Stimulated activated CD8-positive, alpha-beta memory T cell treated with anti-CD3 and anti-CD28 coated beads, Interleukin-7, amount 100 ng/mL, for 1 hour (primary cell): Measurements from ENCODE around the gene WNT7B.

Source experiments
- DNase-seq, 2 donors: peaks; one replicate each; pipeline ENCODE4 v3.0.0-alpha.2; 2020; ENCODE audit warnings: low read depth in 2 of 2

Gene WNT7B

DNA sequence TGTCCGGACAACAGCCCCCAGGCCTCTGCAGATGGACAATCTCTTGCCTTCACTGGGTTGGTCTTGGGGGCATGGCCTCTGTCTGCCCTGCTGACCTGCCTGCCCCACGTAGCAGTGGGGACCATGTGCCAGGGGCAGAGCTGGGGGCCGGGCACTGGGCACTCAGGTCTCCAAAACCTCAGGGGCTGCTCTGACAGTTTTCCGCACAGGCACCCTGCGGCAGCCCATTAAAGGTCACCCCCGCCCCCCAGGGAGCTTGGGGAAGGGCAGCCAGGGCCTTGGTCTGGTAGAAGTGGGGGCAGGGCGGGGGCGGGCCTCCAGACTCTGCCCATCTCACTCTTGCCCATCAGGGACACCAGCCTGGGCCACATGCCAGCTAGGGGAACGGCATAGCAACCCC lies 49.9 kb downstream of the WNT7B start:
- DNase-seq = no peak

- DNase-seq = no peak
Measured at GRCh38 chr22:45926433-45926832, 50.5 kb downstream of the WNT7B start.

- DNase-seq = no peak
Measured at GRCh38 chr22:45925811-45926351, 51.1 kb downstream of the WNT7B start.

DNA sequence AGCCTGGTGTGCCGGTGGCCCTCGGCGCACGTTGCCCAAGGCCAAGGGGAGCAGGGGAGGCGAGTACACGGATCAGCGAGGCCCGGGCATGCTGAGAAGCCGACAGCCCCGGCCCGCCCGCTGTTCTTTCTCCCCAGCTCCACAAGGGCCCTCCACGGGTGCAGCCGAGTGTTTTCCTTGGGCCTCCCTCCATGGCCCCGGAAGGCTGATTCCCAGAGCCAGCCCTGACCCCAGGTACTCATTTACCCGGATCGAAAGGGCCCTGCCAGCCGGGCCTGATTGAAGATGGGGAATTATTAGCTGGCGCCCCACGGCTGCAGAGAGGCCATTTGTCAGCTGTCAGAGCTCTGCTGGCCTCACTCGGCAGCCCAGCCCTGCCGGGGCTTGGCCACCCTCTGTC lies 53.1 kb downstream of the WNT7B start:
- no peak for DNase-seq

- DNase-seq = no peak
Measured at GRCh38 chr22:45923212-45923611, 53.8 kb downstream of the WNT7B start.

DNA sequence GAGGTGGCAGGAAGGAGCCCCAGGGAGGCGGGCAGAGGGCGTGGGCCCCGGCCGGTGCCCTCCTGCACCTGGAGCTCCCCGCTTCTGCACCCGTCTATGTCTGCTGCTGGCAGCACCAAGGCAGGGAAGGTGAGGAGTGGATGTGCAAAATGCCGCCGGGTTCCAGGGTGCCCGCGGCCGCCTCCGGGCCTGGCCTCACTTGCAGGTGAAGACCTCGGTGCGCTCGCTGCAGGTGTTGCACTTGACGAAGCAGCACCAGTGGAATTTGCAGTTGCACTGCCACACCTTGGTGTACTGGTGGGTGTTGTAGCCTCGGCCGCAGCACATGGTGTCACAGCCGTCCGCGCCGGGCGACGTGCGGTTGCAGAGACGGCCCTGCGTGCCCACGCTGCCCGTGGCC lies 54.3 kb downstream of the WNT7B start:
- DNase-seq = no peak

GRCh38 chr22:45922256-45922655 lies 54.7 kb downstream of the WNT7B start:
- DNase-seq = no peak

DNA sequence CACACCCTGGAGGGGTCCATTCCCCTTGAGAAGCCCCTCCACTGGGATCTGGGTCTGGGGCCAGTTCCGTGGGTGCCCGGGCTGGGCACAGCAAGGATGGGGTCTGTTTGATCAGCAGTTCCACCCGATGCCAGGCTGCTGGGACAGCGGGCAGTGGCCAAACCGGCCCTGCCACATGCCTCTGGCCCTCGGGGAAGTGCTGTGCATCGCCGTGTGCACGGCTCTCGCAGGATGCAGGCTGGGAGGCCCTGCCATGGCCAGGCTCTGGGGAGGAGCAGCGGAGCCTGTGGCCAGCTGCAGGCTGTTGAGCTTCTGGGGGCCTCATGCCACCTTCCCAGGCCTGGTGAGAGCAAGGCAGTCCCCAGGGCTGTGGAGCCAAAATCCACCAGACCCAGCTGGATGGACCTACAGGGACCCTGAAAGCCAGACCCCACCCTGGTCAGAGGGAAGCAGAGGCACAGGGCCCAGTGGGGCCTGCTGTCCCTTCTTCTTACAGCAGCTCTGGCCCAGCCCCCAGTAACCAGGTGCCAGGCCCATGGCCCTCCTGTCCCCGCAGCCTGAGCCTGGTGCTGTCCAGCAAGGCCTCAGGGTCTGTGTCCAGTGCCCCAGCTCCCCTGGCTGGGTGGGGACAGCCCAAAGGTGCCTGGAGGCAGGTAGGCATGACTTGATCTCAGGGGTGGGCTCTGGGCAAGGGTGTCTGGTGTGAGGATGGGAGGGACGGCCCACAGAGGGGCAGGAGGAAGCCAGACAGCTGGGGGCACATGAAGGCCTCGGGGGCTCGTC lies 57.3 kb downstream of the WNT7B start:
- DNase-seq = no peak

DNA sequence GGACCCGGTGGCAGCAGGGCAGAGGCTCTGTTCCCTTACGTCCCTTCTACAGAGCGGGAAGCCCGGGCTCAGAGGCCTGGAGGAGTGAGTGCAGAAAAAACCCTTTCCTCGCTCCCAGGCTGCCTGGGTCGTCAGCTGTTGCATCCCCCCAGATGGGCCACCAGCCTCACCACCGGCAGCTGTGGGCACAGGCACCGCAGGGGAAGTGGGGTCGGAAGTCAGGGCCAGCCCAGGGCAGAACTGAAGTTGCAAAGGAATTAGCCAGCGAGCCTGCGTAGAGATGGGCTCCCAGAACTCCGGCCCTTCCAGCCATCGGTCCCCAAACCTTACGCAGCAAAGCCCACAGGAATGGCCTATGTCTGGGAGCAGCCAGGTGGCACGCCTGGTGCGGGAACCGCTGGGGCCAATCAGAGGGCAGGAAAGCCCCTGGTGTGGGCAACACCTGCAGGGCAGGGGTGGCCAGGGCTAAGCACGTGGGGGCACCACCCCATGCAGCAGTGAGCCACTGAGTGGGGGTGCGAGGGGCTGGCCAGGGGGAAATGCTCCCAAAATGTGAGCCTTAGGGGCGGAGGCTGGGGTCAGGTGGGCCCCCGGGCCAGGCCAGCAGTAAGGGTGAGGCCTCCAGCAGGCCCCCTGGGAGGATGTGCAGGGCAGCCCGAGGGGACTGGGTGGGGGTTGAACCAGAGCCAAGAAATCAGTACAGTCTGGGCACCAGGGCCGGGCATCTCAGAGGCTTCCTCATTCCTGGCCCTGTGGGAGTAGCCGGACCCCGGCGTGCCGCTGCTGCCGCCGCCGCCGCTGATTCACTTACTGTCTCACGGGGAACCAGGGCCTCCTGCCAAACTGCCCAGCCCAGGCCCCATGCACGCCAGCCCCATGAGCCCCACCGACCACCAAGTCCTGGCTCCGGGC lies 58.2 kb downstream of the WNT7B start:
- no peak for DNase-seq

- DNase-seq = no peak
Measured at GRCh38 chr22:45917700-45918458, 59.1 kb downstream of the WNT7B start.

DNA sequence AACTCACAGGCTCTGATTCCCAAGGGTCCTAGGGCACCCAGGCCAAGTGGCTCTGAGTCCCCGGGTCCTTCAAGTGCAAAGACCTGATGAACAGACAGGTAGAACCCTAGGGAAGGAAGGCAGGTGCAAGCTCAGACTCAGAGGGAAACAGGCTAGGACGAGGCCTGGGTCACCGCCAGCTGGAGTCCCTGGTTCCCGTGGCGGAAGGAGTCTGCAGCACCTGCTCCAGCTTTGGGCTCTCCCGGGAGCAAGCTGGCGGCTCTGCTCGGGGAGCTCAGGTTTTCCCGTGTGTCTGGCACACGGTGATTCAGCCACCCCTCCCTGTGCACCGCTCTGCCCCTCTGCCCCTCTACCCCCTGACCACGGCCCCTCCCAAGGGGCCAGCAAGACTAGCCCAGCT lies 59.8 kb downstream of the WNT7B start:
- DNase-seq = no peak

DNA sequence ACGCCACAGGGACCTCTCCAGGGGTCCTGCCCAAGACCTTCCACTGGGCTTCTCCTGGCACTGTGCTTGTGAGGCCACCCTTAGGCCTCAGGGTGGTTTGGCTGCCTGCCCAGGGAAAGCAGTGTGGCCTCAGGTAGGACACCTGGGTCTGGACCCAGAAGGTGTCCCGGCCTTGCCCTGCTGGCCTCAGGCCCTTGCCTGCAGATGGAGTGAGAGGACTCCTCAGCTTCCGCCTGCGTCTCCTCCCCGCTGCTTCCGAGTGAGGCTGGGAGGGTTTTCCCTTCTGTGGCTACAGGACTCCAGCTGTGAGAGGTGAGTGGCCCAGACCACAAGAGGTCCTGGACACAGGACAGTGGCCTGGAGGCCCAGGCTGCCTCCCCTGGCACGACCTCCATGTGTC lies 60.4 kb downstream of the WNT7B start:
- DNase-seq = no peak

DNA sequence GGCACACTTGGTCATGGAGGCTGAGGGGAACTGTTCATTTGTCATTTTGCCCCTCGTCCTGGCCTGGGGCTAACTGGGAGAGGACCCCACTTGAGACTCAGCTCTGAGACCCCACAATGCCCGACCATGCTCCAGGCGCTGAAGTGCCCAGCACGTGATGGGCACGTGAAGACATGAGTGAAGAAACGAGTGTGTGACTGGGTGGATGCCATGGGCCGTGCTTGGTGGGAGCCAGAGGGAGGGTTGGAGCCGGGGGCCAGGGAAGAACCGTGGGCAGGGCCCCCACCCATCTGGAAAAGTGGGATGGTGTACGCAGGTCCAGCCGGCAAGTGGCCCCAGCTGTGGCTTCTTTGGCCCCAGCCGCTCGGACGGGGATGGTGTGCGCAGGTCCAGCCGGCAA lies 61.1 kb downstream of the WNT7B start:
- no peak for DNase-seq

GRCh38 chr22:45915151-45915550 lies 61.8 kb downstream of the WNT7B start:
- no peak for DNase-seq

DNA sequence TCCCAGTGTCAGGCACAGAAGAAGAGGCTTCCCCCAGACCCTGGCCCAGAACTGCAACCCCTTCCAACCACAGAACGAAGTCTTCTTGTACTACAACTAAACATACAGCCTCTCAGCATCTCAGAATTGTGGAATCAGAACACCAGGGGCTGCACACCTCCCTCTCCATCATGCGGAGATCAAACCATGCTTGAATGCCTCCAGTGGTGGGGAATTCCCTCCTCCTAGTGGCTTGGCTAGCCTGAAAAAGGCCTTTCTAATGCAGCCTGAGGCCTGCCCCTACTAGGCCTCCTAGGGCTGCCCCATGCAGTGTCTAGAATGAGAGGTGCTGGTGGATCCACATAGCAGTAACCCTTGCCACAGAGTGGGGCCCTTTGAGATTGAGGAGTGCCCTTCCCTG lies 62.7 kb downstream of the WNT7B start:
- no peak for DNase-seq

GRCh38 chr22:45912910-45913309 lies 64.1 kb downstream of the WNT7B start:
- no peak for DNase-seq

DNA sequence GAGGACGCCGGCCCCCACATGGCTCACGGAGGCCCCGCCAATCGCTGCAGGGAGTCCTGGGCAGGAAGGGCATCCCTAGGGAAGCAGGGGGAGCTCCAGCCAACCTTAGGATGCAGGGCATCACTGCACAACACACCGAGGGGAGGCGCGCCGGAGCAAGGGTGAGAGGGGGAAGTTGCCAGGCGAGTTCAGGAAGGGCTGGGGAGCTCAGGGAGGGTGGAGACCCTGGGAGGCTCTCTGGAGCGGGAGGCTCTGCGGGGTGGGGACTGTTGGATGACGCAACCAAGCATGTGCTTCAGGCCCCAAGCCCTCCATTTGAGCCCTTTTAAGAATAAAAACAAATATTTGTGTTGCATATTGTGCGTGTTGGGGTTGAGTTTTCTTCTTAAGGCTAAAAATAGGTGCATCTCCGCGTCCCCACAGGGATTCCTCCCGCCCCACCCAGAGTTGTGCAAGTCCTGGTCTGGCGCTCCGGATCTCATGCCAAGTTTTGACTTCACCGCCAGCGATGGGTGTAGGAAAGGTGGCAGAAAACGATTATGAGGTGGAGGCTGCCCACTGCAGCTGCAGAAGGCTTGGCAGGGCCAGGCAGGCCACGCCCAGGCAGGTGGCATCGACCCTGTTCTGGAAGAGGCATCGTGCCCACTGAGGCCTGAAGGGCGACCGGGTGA lies 65.2 kb downstream of the WNT7B start:
- DNase-seq = no peak

GRCh38 chr22:45910928-45911467 lies 66.0 kb downstream of the WNT7B start:
- DNase-seq = no peak

DNA sequence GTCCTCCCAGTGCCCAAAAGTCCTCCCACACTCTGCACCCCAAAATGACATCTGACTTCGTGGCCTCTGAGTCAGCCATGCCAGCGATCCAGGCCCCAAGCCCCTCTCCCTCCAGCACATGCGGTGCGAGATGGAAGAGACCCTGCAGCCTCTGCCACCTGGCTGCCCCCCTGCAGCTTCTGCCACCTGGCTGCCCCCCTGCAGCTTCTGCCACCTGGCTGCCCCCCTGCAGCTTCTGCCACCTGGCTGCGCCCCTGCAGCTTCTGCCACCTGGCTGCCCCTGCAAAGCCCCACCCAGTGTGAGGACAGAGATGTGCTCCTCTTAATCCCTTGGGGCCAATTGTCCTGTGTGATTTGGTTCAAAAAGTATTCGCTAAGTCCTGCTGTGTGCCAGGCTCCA lies 68.0 kb downstream of the WNT7B start:
- DNase-seq = no peak

DNA sequence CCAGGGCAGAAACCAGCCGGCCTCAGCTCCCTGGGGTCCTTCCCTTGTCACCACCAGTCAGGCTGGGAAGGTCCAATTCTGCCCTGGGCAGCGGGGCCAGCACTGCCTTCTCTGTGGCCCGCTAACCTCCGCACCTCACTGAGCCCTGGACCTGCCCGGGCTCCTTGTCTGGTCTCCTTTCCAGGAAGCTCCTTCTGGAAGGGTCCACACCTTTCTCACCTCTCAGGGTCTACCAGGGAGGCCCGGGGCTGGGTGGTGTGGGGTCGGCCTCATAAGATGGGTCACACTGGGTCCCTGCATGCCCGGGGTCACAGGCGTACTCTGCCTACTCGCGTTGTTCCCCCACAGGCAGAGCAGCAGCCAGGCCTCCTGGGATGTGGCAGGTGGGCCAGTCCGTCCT lies 69.0 kb downstream of the WNT7B start:
- no peak for DNase-seq

- no peak for DNase-seq
Measured at GRCh38 chr22:45907378-45907777, 69.6 kb downstream of the WNT7B start.
